SK-N-MC (cell line): Measurements from ENCODE around the gene EPAS1.

ENCODE experiments used
- DNase-seq: peaks from one replicate; pipeline ENCODE4 v3.0.0-alpha.2; 2011; ENCODE audit warnings: low read depth, low spot score
- H3K27ac ChIP-seq: fragments of 200-600 bp; sonication (generic); 2 replicates; pipeline ENCODE4 v1.5.1; 2016; ENCODE audit warnings: mixed run types
- H3K36me3 ChIP-seq: fragments of 200-600 bp; sonication (generic); 2 replicates; pipeline ENCODE4 v1.6.1; 2017; ENCODE audit warnings: antibody characterized with exemption, low read length, mixed read lengths; ENCODE audit not compliant: insufficient read depth
- H3K4me3 ChIP-seq: fragments of 200-600 bp; sonication (generic); 2 replicates; pipeline ENCODE4 v1.5.1; 2016
- H3K9ac ChIP-seq: fragments of 200-600 bp; sonication (generic); 2 replicates; pipeline ENCODE4 v1.8.0; 2017; ENCODE audit warnings: mixed run types, mixed read lengths; ENCODE audit not compliant: insufficient read length
- H3K9me3 ChIP-seq: fragments of 200-600 bp; sonication (generic); 2 replicates; pipeline ENCODE4 v1.6.1; 2017; ENCODE audit warnings: low read depth, mild to moderate bottlenecking, antibody characterized with exemption, low read length, moderate library complexity, mixed read lengths
- EZH2 ChIP-seq: fragments of 200-600 bp; sonication (generic); IDR thresholded peaks from one replicate; pipeline ENCODE4 v1.6.1; 2017; ENCODE audit warnings: antibody characterized with exemption
- FOXP2 ChIP-seq: optimal IDR thresholded peaks from 2 replicates; pipeline ENCODE3; 2011; ENCODE audit warnings: mild to moderate bottlenecking, moderate library complexity; ENCODE audit not compliant: insufficient read depth; ENCODE audit errors: extremely low read length, control extremely low read depth
- POLR2AphosphoS5 ChIP-seq: IDR thresholded peaks from 2 replicates; pipeline ENCODE4 v1.6.1; 2012; ENCODE audit warnings: mild to moderate bottlenecking, low read depth, low read length, borderline replicate concordance

Gene EPAS1

DNA sequence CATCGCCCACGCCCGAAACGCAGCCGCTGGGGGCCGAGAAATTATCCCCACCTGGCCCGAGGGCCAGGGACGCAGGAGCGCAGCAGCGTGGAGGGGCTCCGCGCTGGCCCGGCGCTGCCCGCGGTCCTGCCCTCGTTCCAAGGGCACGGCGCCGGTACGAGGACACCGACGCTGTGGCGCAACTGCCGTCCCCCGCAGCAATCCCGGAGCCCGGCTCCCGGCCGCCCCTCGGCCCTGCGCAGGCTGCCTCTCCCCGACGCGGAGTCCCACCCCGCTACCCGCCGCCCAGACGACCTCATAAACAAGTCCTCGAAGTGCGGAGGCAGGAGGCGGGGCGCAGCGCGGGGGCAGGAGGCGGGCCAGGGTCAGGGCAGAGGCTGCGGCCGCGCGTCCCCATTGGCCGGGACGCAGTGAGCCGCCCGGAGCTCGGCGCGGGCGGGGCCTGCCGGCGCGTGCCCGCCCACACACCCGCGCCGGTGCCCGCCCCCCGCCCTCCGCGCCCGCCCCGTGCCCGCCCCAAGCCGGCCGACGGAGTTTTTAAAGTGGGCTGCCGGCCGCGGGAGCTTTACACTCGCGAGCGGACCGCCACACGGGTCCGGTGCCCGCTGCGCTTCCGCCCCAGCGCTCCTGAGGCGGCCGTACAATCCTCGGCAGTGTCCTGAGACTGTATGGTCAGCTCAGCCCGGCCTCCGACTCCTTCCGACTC lies at the start of gene EPAS1:
Gene EPAS1 (plus strand): TSS at position 568 of the 706 bp plus-strand sequence. CDS start 505 bp downstream, outside the sequence.
- no peak for TF ChIP-seq POLR2AphosphoS5
- TF ChIP-seq EZH2, result no peak
- TF ChIP-seq FOXP2, result no peak

DNA sequence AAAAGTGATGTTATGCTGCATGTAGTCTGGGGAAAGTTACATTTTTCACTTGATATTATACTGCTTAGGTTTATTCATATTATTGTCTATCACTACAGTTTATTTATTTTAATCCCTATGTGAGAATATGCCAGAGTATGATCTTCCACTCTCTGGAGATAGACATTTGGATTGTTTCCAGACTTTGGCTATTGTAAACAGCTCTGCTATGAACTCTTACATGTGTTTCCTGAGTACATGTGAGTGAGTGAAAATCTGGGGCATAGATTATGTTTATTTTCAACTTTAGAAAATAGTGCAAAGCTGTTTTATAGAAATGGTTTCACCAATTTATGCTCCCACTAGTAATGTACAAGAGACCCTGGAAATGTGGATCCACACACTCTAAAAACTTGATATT lies 49.0 kb upstream of the EPAS1 start:
- no peaks in the 10 kb centered on the region for H3K36me3 ChIP-seq

More for the DNA sequence above, at the start of gene EPAS1:
- Histone ChIP-seq H3K27ac (no peak within 1 kb of the TSS), H3K4me3 (peak within 1 kb of the TSS; percentile 81), H3K9me3 (no peaks in the 10 kb centered on the region), H3K36me3 (no peaks in the 10 kb centered on the region), H3K9ac (no peak within 1 kb of the TSS)
- DNase-seq, result no peak

DNA sequence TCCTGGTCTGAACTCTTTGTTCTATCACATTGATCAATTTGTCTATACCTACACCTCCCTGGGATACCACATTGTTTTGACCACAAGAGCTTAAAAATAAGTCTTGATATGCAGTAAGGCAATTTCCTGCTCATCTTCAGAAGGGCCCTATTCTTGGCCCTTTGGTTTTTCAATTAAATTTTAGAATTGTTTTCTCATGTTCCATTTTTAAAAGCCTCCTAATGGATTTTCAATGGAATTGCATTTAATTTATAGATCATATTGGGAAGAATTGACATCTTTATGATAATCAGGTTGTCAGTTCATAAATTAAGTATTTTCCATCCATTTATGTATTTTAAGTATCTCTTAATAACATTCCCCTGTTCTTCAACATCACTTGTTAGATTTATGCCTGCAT lies 47.6 kb upstream of the EPAS1 start:
- H3K9ac ChIP-seq, result no peak overlapping the region
- TF ChIP-seq EZH2 (no peak), FOXP2 (no peak), POLR2AphosphoS5 (no peak)
- no peak for DNase-seq

More for the DNA sequence above, 49.0 kb upstream of the EPAS1 start:
- Histone ChIP-seq H3K4me3 (no peak overlapping the region), H3K9me3 (no peaks in the 10 kb centered on the region), H3K27ac (no peak overlapping the region), H3K9ac (no peak overlapping the region)
- TF ChIP-seq EZH2 (no peak), FOXP2 (no peak), POLR2AphosphoS5 (no peak)
- DNase-seq, result no peak

DNA sequence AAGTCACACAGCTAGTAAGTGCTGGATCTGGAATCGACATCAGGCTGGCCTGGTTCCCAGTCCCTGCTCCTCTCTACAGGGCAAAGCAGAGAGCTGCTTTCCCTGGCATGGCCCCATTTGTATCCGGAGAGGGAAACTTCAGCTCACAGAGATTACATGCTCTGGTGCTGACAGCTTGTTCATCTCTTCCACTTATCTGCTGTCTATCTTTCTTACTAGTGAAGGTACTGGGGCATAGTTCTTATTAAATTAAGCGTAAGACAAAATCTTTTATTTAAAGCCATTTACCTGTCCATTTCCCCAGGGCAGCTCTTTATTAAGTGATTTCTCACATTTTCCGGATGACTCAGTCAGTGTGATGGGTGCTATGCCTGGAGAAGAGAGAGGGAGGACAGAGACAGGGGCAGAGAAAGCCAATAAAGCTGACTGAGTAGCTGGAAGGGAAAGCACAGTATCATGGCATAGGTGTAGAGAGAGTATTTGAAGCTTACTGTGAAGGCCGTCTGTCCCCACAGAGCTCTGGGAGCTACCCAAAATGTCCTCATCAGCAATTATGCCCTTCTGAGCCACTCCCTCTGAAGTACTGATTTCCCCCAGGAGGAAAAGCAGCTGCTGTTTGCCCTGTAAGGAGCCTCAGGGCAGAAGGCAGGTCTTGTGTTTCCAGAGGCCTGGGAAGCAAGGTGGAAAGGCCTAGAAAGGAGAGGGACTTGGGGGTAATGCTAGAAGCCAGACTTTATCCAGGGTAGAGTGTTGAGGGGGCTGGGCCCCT lies 44.1 kb upstream of the EPAS1 start:
- TF ChIP-seq POLR2AphosphoS5 (no peak), FOXP2 (no peak), EZH2 (no peak)
- no peaks in the 10 kb centered on the region for H3K9me3 ChIP-seq
- DNase-seq, result no peak
- H3K4me3 ChIP-seq, result no peak overlapping the region
- no peak overlapping the region for H3K27ac ChIP-seq
- H3K9ac ChIP-seq, result no peak overlapping the region
- no peaks in the 10 kb centered on the region for H3K36me3 ChIP-seq

More for the DNA sequence above, 47.6 kb upstream of the EPAS1 start:
- no peaks in the 10 kb centered on the region for H3K36me3 ChIP-seq
- H3K9me3 ChIP-seq, result no peaks in the 10 kb centered on the region
- H3K4me3 ChIP-seq, result no peak overlapping the region
- H3K27ac ChIP-seq, result no peak overlapping the region

DNA sequence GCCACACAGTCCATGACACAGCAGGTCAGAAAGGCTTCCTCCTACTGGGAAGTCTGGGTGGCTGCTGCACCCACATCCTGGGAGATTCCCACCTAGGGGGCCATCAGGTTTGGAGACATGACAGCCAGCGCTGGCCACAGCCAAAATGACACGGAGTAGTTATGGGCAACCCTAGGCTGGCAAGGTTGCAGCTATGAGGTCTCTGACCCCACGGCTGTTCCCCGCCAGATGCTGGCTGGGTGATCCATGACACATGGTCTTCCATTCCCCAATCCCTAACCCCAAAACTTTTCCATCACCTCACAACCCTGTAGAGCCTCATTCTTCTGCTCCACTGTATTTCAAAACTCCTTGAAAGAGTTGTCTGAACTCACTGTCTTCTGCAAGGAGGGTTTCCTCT lies 42.7 kb upstream of the EPAS1 start:
- no peak for DNase-seq
- H3K9ac ChIP-seq, result no peak overlapping the region
- no peak overlapping the region for H3K4me3 ChIP-seq
- H3K27ac ChIP-seq, result no peak overlapping the region
- no peaks in the 10 kb centered on the region for H3K36me3 ChIP-seq
- TF ChIP-seq EZH2 (no peak), POLR2AphosphoS5 (no peak), FOXP2 (no peak)
- H3K9me3 ChIP-seq, result no peaks in the 10 kb centered on the region

DNA sequence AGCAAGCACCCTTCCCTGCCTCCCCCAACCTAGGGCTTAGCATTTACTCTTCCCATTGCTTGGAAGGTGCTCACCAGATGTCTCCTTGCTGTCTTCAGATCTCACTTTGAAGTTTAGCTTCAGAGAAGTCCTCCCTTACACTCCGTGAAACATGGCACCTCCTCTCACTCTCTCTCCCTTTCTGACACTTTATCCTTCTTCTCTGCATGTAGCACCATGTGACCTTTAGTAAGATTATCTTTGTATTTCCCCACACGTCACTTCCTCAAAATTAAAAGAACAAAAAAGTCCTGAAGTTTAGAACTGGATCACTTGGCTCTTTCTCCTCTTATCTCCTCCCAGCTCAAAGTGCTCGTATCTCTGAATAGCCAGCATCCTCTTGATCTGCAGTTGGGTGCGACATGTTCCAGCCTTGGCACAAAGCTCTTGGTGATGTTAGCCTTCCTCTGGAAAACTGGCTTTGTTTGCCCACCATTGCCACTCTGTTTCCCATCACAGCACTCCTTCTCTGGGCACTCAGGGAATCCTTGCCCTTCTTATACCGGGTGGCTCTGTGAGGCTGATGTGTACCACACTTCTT lies 40.6 kb upstream of the EPAS1 start:
- no peaks in the 10 kb centered on the region for H3K36me3 ChIP-seq
- no peak overlapping the region for H3K27ac ChIP-seq
- DNase-seq, result no peak
- TF ChIP-seq FOXP2 (no peak), EZH2 (no peak), POLR2AphosphoS5 (no peak)
- H3K9me3 ChIP-seq, result no peaks in the 10 kb centered on the region
- no peak overlapping the region for H3K4me3 ChIP-seq
- no peak overlapping the region for H3K9ac ChIP-seq

DNA sequence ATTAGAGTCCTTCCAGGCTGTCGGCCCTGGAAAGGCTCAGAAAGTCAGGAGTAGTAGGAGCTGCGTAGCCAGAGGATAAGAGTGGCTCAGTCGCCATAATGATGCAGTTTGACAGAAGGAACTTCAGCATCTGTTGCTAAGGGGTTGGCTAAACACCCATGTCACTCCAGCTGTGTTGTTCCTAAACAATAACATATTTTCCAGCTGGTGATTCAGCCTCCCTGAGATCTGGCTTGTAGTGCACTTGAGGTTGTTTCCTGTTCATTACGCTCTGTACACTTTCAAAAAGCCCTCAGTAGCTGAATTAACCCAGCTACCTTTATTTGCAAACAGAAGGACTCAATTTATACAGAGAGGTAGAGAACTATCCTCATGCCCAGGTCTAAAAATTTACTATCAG lies 39.7 kb upstream of the EPAS1 start:
- no peak overlapping the region for H3K27ac ChIP-seq
- TF ChIP-seq EZH2, result no peak
- H3K9me3 ChIP-seq, result no peaks in the 10 kb centered on the region
- DNase-seq, result no peak
- H3K36me3 ChIP-seq, result no peaks in the 10 kb centered on the region
- no peak overlapping the region for H3K9ac ChIP-seq
- H3K4me3 ChIP-seq, result no peak overlapping the region

DNA sequence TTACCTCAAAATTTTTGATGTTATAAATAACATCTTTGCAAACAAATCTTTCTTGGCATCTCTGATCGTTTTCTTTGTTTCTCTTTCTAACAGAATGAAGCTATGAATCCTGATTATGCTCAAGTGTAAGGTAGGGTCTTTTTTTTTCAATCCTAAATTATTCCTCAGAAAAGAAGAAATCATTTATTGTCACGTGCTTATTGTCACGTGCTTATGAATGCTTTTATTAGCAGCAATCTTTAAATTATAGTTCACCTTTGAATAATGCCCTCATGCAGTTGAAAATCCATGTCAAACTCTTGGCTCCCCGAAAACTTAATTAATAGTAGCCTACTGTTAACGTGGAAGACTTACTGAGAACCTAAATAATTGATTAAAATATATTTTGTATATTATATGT lies 39.2 kb upstream of the EPAS1 start:
- no peak for TF ChIP-seq POLR2AphosphoS5
- no peak for TF ChIP-seq EZH2
- TF ChIP-seq FOXP2, result no peak
- Histone ChIP-seq H3K9ac (no peak overlapping the region), H3K36me3 (no peaks in the 10 kb centered on the region), H3K4me3 (no peak overlapping the region), H3K27ac (no peak overlapping the region), H3K9me3 (no peaks in the 10 kb centered on the region)
- no peak for DNase-seq
